Activated naive CD8-positive, alpha-beta T cell treated with anti-CD3 and anti-CD28 coated beads, Interleukin-2, amount 10 ng/mL, durations not matched to agents 7 days and 5 days (primary cell): ENCODE measurements around the gene G6PC2. TPM values are rescaled to one million over a fixed set of nuclear protein-coding genes. Genes with fewer than 3 reads are reported as not detected.

ENCODE experiments used
- ATAC-seq: fragments of 150-1000 bp; cut with Tn5 transposase; one replicate; pipeline ENCODE4 v1.10.0; 2021; ENCODE audit warnings: low read depth, moderate library complexity
- POLR2A ChIA-PET: fragments of 350-600 bp; sonication (Branson Sonifier 250); formaldehyde crosslinking; loops from one replicate; lab custom pipeline; 2021; ENCODE audit warnings: antibody characterized with exemption; lab: Charles Lee
- DNase-seq: peaks from one replicate; pipeline ENCODE4 v3.0.0; 2021
- H3K27ac Mint-ChIP-seq: one replicate; pipeline ENCODE4 v1.8.0; 2022; ENCODE audit warnings: mild to moderate bottlenecking, mixed read lengths
- H3K27me3 Mint-ChIP-seq: one replicate; pipeline ENCODE4 v1.8.0; 2022; ENCODE audit warnings: mild to moderate bottlenecking, moderate library complexity, mixed read lengths
- H3K36me3 Mint-ChIP-seq: one replicate; pipeline ENCODE4 v1.8.0; 2021; ENCODE audit warnings: mild to moderate bottlenecking, mixed read lengths
- H3K4me1 Mint-ChIP-seq: one replicate; pipeline ENCODE4 v1.8.0; 2021; ENCODE audit warnings: mixed read lengths
- H3K4me3 Mint-ChIP-seq: one replicate; pipeline ENCODE4 v1.8.0; 2022; ENCODE audit warnings: mild to moderate bottlenecking, moderate library complexity, mixed read lengths
- H3K9me3 Mint-ChIP-seq: one replicate; pipeline ENCODE4 v1.8.0; 2021; ENCODE audit warnings: mixed read lengths
- total RNA-seq, 2 experiments: library from RNA; stranded (reverse); gene quantifications; one replicate each; pipeline ENCODE4 v1.2.3, GENCODE V29; 2021

The G6PC2 gene
- total RNA-seq, 2 experiments from 2014 or later = not detected

DNA sequence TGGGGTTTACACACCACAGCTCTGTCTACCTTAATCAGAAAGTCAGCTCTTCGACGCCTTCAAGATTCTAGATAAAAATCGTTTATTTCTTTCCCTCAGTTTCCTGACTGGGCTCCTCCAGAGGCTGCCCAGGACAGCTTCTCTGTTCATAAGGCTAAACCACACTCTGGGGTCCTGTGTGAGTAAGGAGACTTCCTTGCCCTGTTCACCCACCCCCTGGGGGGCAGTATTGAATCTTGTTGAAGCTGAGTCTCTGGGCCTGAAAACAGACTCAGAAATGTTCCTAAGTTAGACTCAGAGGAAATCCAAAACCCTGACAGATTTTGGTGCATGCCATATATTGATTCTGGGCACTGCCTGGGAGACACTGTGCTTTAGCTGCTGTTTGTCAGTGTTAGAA is 43.0 kb downstream of the G6PC2 start:
- Mint-ChIP-seq H3K27ac (no peak overlapping the region), H3K4me3 (no peak overlapping the region), H3K36me3 (no peaks in the 10 kb centered on the region), H3K27me3 (peaks cover 15% of the 10 kb centered on the region), H3K4me1 (peaks cover 3% of the 10 kb centered on the region), H3K9me3 (no peaks in the 10 kb centered on the region)
- POLR2A ChIA-PET = no interaction called here
- DNase-seq (no peak), ATAC-seq (no peak)

- Mint-ChIP-seq H3K27ac (no peak overlapping the region), H3K9me3 (no peaks in the 10 kb centered on the region), H3K4me1 (peaks cover 3% of the 10 kb centered on the region), H3K36me3 (no peaks in the 10 kb centered on the region), H3K4me3 (no peak overlapping the region), H3K27me3 (peaks cover 17% of the 10 kb centered on the region)
- ATAC-seq (no peak), DNase-seq (no peak)
- POLR2A ChIA-PET = no interaction called here
These were observed 44.4 kb downstream of the G6PC2 start for GRCh38 chr2:168945508-168945907.

DNA sequence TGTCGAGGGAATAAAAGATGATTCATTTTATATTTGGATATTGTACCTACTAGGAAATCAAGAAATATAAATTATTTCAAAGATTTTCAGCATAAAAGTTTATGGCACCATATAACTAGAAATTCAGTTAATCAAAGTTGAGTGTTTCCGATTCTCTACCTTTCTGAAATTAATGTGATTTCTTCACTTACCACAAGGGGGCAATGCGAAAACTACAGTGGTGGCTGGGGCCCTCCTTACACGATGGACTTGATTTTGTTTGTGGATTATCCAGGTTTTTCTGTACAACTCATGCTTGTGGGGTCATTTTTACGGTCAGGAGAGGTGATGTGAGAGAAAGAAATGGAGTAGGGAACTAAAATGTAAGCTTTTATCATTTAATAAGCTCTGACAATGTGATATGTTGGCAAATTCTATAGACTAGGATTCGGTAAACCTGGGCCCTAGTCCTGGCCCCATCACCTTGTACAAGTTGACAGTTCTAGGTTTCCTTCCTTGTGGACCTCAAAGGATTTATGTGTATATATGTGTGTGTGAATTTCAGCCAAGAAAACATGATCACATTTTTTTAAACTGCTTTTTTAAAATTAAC is 47.6 kb downstream of the G6PC2 start:
- DNase-seq (no peak), ATAC-seq (no peak)
- Mint-ChIP-seq H3K9me3 (peaks cover 6% of the 10 kb centered on the region), H3K27ac (no peak overlapping the region), H3K4me3 (no peak overlapping the region), H3K4me1 (peaks cover 3% of the 10 kb centered on the region), H3K36me3 (peaks cover 2% of the 10 kb centered on the region), H3K27me3 (peaks cover 30% of the 10 kb centered on the region)
- POLR2A ChIA-PET = no interaction called here

GRCh38 chr2:168949324-168949723 is 48.2 kb downstream of the G6PC2 start:
- no peak overlapping the region for H3K27ac Mint-ChIP-seq
- POLR2A ChIA-PET = no interaction called here
- H3K36me3 Mint-ChIP-seq = peaks cover 2% of the 10 kb centered on the region
- no peak overlapping the region for H3K4me3 Mint-ChIP-seq
- H3K4me1 Mint-ChIP-seq = peaks cover 3% of the 10 kb centered on the region
- peaks cover 30% of the 10 kb centered on the region for H3K27me3 Mint-ChIP-seq
- DNase-seq (no peak), ATAC-seq (no peak)
- peaks cover 9% of the 10 kb centered on the region for H3K9me3 Mint-ChIP-seq

DNA sequence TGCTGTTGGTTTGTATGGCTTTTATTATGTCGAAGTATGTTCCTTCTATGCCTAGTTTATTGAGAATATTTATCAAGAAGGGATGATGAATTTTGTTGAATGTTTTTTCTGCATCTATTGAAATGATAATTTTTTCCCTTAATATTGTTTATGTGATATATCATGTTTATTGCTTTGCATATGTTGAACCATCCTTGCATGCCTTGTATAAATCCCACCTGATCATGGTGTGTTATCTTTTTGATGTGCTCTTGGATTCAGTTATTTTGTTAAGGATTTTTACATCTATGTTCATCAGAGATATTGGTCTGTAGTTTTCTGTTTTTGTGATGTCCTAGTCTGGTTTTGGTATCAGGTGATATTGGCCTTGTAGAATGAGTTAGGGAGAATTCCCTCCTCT is 50.8 kb downstream of the G6PC2 start:
- Mint-ChIP-seq H3K4me1 (peaks cover 3% of the 10 kb centered on the region), H3K9me3 (peaks cover 13% of the 10 kb centered on the region), H3K36me3 (peaks cover 2% of the 10 kb centered on the region), H3K27me3 (peaks cover 26% of the 10 kb centered on the region), H3K27ac (no peak overlapping the region), H3K4me3 (no peak overlapping the region)
- DNase-seq (no peak), ATAC-seq (no peak)
- POLR2A ChIA-PET = no interaction called here

DNA sequence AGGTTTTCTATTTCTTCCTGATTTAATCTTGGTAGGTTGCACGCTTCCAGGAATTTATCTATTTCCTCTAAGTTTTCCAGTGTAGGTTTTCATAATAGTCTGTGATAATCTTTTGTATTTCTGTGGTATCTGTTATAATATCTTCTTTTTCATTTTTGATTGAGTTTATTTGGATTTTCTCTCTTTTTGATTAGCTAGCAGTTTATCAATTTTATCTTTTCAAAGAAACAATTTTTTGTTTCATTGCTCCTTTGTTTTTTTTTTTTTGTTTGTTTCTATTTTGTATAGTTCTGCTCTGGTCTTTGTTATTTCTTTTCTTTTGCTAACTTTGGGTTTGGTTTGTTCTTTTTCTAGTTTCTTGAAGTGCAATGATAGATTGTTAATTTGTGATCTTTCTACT is 51.3 kb downstream of the G6PC2 start:
- no peak overlapping the region for H3K27ac Mint-ChIP-seq
- POLR2A ChIA-PET = no interaction called here

GRCh38 chr2:168954256-168954655 is 53.2 kb downstream of the G6PC2 start:
- no peak for ATAC-seq

More for the DNA sequence above, 51.3 kb downstream of the G6PC2 start:
- Mint-ChIP-seq H3K4me1 (peaks cover 3% of the 10 kb centered on the region), H3K36me3 (peaks cover 2% of the 10 kb centered on the region), H3K27me3 (peaks cover 26% of the 10 kb centered on the region), H3K9me3 (peaks cover 13% of the 10 kb centered on the region), H3K4me3 (no peak overlapping the region)
- no peak for ATAC-seq
- no peak for DNase-seq

GRCh38 chr2:168955321-168955720 is 54.2 kb downstream of the G6PC2 start:
- POLR2A ChIA-PET = no interaction called here
- no peak overlapping the region for H3K4me3 Mint-ChIP-seq
- H3K36me3 Mint-ChIP-seq = peaks cover 2% of the 10 kb centered on the region

More at GRCh38 chr2:168954256-168954655, 53.2 kb downstream of the G6PC2 start:
- Mint-ChIP-seq H3K9me3 (peaks cover 13% of the 10 kb centered on the region), H3K4me1 (no peaks in the 10 kb centered on the region), H3K36me3 (peaks cover 2% of the 10 kb centered on the region), H3K27me3 (peaks cover 26% of the 10 kb centered on the region), H3K27ac (no peak overlapping the region), H3K4me3 (no peak overlapping the region)
- no peak for DNase-seq
- POLR2A ChIA-PET = no interaction called here

DNA sequence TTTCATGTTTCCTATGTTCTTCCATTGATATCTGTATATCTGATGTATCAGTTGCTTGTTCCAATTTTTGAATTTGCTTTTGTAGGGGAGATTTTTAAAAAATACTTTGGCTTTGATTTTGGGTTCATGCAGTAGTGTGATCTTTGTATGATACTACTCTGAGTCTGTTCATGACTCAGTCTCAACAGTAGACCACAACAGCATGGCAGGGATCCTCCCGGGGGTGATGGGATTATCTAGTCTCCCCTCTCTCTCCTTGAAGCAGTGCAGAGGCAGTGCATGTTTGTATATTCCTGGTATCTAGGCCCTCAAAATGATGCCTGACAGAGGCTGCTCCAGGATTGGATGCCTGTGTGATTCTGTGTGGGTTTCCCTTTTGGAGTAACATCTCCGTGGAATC is 55.3 kb downstream of the G6PC2 start:
- no peak for ATAC-seq
- Mint-ChIP-seq H3K27ac (no peak overlapping the region), H3K36me3 (peaks cover 2% of the 10 kb centered on the region), H3K4me3 (no peak overlapping the region), H3K4me1 (peaks cover 1% of the 10 kb centered on the region), H3K27me3 (peaks cover 18% of the 10 kb centered on the region), H3K9me3 (peaks cover 13% of the 10 kb centered on the region)
- POLR2A ChIA-PET = no interaction called here
- DNase-seq = no peak

More at GRCh38 chr2:168955321-168955720, 54.2 kb downstream of the G6PC2 start:
- peaks cover 26% of the 10 kb centered on the region for H3K27me3 Mint-ChIP-seq
- H3K27ac Mint-ChIP-seq = no peak overlapping the region
- ATAC-seq (no peak), DNase-seq (no peak)
- H3K9me3 Mint-ChIP-seq = peaks cover 13% of the 10 kb centered on the region
- no peaks in the 10 kb centered on the region for H3K4me1 Mint-ChIP-seq

Other genes with a start within 250 kb of the G6PC2 start
- gene NOSTRIN, start 98.7 kb upstream of the G6PC2 start, total RNA-seq = not detected
- 10 to 100 TPM; 35.6 to 40.0 TPM for gene SPC25, start 10.9 kb upstream of the G6PC2 start, total RNA-seq
- gene ABCB11, start 130.0 kb downstream of the G6PC2 start, total RNA-seq = under 1 TPM in 1 of 2 experiments, not detected in 1; 0.28 TPM
- gene DHRS9, start 168.3 kb downstream of the G6PC2 start, total RNA-seq = under 1 TPM; 0.34 to 0.36 TPM